Keratinocyte (primary cell): ENCODE results near the gene FAM124A. TPM values are rescaled to one million over a fixed set of nuclear protein-coding genes. Genes with fewer than 3 reads are reported as not detected.

ENCODE experiments used
- DNase-seq: peaks from one replicate; pipeline ENCODE4 v3.0.0-alpha.2; 2011; ENCODE audit warnings: low read depth, missing footprints, low spot score
- FAIRE-seq: peaks from 2 replicates; lab custom pipeline; 2011; peaks lifted over from hg19 to GRCh38; lab: Jason Lieb, UNC
- H2AFZ ChIP-seq: 2 replicates; pipeline ENCODE4 v1.6.0; 2012; ENCODE audit warnings: low read length, control low read depth, inconsistent platforms; ENCODE audit not compliant: control insufficient read depth
- H3K27ac ChIP-seq: 2 replicates; pipeline ENCODE4 v1.5.1; 2011; ENCODE audit warnings: low read length; ENCODE audit not compliant: control insufficient read depth, insufficient read depth
- H3K27me3 ChIP-seq: 3 replicates; pipeline ENCODE4 v1.6.0; 2011; ENCODE audit warnings: low read length; ENCODE audit not compliant: control insufficient read depth, insufficient read depth; ENCODE audit errors: extremely low read depth
- H3K36me3 ChIP-seq, 2 experiments: 2 replicates in 1 of 2; 3 replicates in 1 of 2; pipeline ENCODE4 v1.5.1; 2011; ENCODE audit warnings: low read length in 2 of 2, mild to moderate bottlenecking in 1 of 2; ENCODE audit not compliant: control insufficient read depth in 2 of 2, insufficient read depth in 2 of 2; ENCODE audit errors: extremely low read depth in 1 of 2
- H3K4me1 ChIP-seq: 3 replicates; pipeline ENCODE4 v1.5.1; 2011; ENCODE audit warnings: low read length; ENCODE audit not compliant: control insufficient read depth, insufficient read depth; ENCODE audit errors: extremely low read depth
- H3K4me2 ChIP-seq: 3 replicates; pipeline ENCODE4 v1.6.0; 2011; ENCODE audit warnings: low read depth, low read length; ENCODE audit not compliant: control insufficient read depth, insufficient read depth; ENCODE audit errors: extremely low read depth
- H3K4me3 ChIP-seq, 3 experiments: fragments of 200-600 bp in 1 of 3; sonication (generic) in 1 of 3; 2 replicates in 2 of 3; 3 replicates in 1 of 3; pipeline ENCODE4 v1.5.1; 2011 to 2016; ENCODE audit warnings: low read length in 3 of 3, mild to moderate bottlenecking in 3 of 3, control low read depth in 2 of 3, inconsistent platforms in 1 of 3, low read depth in 1 of 3, mixed read lengths in 1 of 3, mixed run types in 1 of 3, moderate library complexity in 1 of 3; ENCODE audit not compliant: control insufficient read depth in 2 of 3, insufficient read depth in 2 of 3; ENCODE audit errors: extremely low read depth in 1 of 3
- H3K79me2 ChIP-seq: 2 replicates; pipeline ENCODE4 v1.6.0; 2012; ENCODE audit warnings: low read length; ENCODE audit not compliant: control insufficient read depth, insufficient read depth
- H3K9ac ChIP-seq: 3 replicates; pipeline ENCODE4 v1.6.0; 2011; ENCODE audit warnings: low read length; ENCODE audit not compliant: control insufficient read depth, insufficient read depth; ENCODE audit errors: extremely low read depth
- H3K9me1 ChIP-seq: 3 replicates; pipeline ENCODE4 v1.6.0; 2011; ENCODE audit warnings: low read length; ENCODE audit not compliant: control insufficient read depth, insufficient read depth; ENCODE audit errors: extremely low read depth
- H3K9me3 ChIP-seq: 2 replicates; pipeline ENCODE4 v1.5.1; 2012; ENCODE audit warnings: low read depth, low read length; ENCODE audit not compliant: control insufficient read depth
- H4K20me1 ChIP-seq: 3 replicates; pipeline ENCODE4 v1.6.0; 2011; ENCODE audit warnings: low read length; ENCODE audit not compliant: control insufficient read depth, insufficient read depth; ENCODE audit errors: extremely low read depth
- CTCF ChIP-seq, 3 experiments: IDR thresholded peaks in 1 of 3; conservative IDR thresholded peaks in 1 of 3; optimal IDR thresholded peaks in 1 of 3; 2 replicates in 2 of 3; 3 replicates in 1 of 3; pipeline versions ENCODE3 to v1.5.1; 2011; ENCODE audit warnings: low read length in 3 of 3, mild to moderate bottlenecking in 3 of 3, moderate library complexity in 2 of 3, control low read depth in 1 of 3, inconsistent platforms in 1 of 3; ENCODE audit not compliant: insufficient read depth in 2 of 3; ENCODE audit errors: extremely low read depth in 1 of 3
- EZH2 ChIP-seq: IDR thresholded peaks from one replicate; pipeline ENCODE4 v1.6.1; 2012; ENCODE audit warnings: inconsistent platforms, mild to moderate bottlenecking, low read length, moderate library complexity
- dilution Hi-C: fragments of 300-500 bp; cut with MboI; formaldehyde crosslinking; loops from one replicate; pipeline ENCODE4 v1.7.0; 2020; ENCODE audit warnings: low sequenced_read_pairs; ENCODE audit not compliant: extremely low pct_ligation_motif_present
- polyA plus RNA-seq, 5 experiments: library from polyadenylated mRNA; depleted of rRNA in 3 of 5; stranded (reverse) in 3 of 5; stranded (forward) in 1 of 5; unstranded in 1 of 5; fragments of >200 nt; gene quantifications; 1 replicate in 1 of 5; 2 replicates in 3 of 5; 3 replicates in 1 of 5; pipeline versions ENCODE4 v1.2.1 to v1.2.3, GENCODE V29; 2011 to 2012; ENCODE audit warnings: missing spikeins in 2 of 5, low read depth in 1 of 5, low replicate concordance in 1 of 5

The FAM124A gene
- polyA plus RNA-seq, 1 donor (not counting 4 experiments of a cell fraction or from before 2014, with no cell fraction given), result 0.05 TPM

- Histone ChIP-seq H3K27me3 (no peaks in the 10 kb centered on the region), H3K9ac (no peak overlapping the region), H3K36me3 (no peaks in the 10 kb centered on the region), H2AFZ (no peak overlapping the region), H3K9me1 (no peaks in the 10 kb centered on the region), H3K4me1 (no peaks in the 10 kb centered on the region), H3K4me3 (no peak overlapping the region), H3K9me3 (no peaks in the 10 kb centered on the region), H3K4me2 (no peak overlapping the region), H3K27ac (no peak overlapping the region), H3K79me2 (no peaks in the 10 kb centered on the region), H4K20me1 (no peaks in the 10 kb centered on the region)
- dilution Hi-C loops, result no loop called here
- no peak for TF ChIP-seq EZH2
- FAIRE-seq, result no peak
- DNase-seq, result no peak
These were observed 19.6 kb upstream of the FAM124A start for GRCh38 chr13:51202477-51203046.

DNA sequence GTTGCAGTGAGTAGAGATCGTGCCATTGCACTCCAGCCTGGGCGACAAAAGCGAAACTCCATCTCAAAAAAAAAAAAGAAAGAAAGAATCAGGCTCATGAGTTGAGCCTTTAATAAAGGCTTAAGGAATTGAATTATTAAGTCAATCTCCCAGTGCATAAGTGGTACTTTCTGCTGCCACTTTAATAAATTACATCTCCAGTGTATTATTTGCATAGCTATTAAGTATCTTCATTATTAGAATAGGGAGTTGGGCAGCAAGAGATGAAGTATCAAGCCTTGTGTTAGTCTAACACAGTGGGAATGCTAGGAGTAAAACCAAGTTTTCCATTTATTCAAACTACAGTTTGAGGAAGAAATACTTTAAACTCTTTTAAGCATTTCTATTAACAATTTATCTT, 15.6 kb upstream of the FAM124A start:
- TF ChIP-seq EZH2, result no peak
- TF ChIP-seq CTCF (optimal IDR thresholded peaks at IDR 0.05 in 1 of 3, IDR thresholded peaks at IDR 0.05 in 1 of 3, conservative IDR thresholded peaks at IDR 0.05 in 1 of 3; ENCODE audit: extremely low read depth in 1 of 3, insufficient read depth in 2 of 3, low read length in 3 of 3), result no peak
- Histone ChIP-seq H3K4me3 (no peak overlapping the region), H4K20me1 (no peaks in the 10 kb centered on the region), H3K4me1 (no peaks in the 10 kb centered on the region), H3K27ac (no peak overlapping the region), H3K9ac (no peak overlapping the region), H3K79me2 (no peaks in the 10 kb centered on the region), H3K9me1 (no peaks in the 10 kb centered on the region), H3K27me3 (peaks cover 16% of the 10 kb centered on the region), H3K4me2 (no peak overlapping the region), H3K9me3 (no peaks in the 10 kb centered on the region), H3K36me3 (no peaks in the 10 kb centered on the region), H2AFZ (no peak overlapping the region)
- FAIRE-seq (no peak), DNase-seq (no peak)
- dilution Hi-C loops, result no loop called here

GRCh38 chr13:51207881-51208280, 14.3 kb upstream of the FAM124A start:
- Histone ChIP-seq H4K20me1 (no peaks in the 10 kb centered on the region), H3K4me3 (no peak overlapping the region), H3K9me3 (no peaks in the 10 kb centered on the region), H3K4me1 (no peaks in the 10 kb centered on the region), H3K27me3 (peaks cover 22% of the 10 kb centered on the region), H3K79me2 (no peaks in the 10 kb centered on the region), H3K9ac (no peak overlapping the region), H2AFZ (no peak overlapping the region), H3K36me3 (no peaks in the 10 kb centered on the region), H3K27ac (no peak overlapping the region), H3K9me1 (no peaks in the 10 kb centered on the region), H3K4me2 (no peak overlapping the region)
- TF ChIP-seq CTCF (optimal IDR thresholded peaks at IDR 0.05 in 1 of 3, IDR thresholded peaks at IDR 0.05 in 1 of 3, conservative IDR thresholded peaks at IDR 0.05 in 1 of 3; ENCODE audit: extremely low read depth in 1 of 3, insufficient read depth in 2 of 3, low read length in 3 of 3) (no peak), EZH2 (no peak)
- dilution Hi-C loops, result no loop called here
- FAIRE-seq, result no peak
- no peak for DNase-seq
